HuH-7.5 (cell line): Measurements from ENCODE around the gene POC1A.

ENCODE experiments used
- DNase-seq: peaks from one replicate; pipeline ENCODE4 v3.0.0; 2011; ENCODE audit warnings: low spot score

The POC1A gene

DNA sequence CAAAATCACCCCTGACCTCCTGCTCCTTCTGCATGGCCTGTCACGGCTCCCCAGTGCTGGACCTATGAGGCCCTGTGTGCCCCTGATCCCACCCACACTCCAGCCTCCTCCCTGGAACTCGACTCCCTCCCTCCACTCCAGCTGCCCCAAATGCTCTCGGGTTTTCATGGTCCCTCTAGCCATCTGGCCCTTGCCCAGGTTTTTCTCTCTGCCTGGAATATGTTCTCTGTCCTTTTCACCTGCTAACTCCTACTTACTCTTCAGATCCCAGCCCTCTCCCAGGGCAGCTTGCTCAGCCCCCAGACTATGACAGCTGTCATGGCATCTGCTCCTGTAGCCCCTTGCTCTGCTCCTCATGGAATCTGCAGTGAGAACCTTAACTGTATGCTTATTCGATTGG lies 128.2 kb downstream of the POC1A start:
- DNase-seq: no peak

DNA sequence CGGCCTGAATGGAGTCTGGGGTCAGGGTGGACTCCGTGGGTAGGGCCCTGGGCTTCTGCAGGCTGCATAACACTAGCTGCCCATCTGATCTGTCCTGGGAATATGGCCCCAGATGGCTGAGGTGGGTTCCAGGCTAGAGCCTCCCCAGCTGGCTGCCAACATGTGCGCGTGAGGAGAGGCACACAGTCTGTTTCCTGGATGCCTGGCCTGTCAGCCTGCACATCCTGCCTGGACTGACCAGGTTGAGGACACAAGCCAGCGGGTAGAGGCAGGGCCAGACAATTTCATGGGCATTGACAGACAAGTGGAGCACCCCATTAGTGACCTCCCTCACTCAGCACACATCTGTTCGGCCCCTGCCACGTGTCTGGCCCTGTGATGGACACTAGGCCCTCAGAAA lies 128.8 kb downstream of the POC1A start:
- DNase-seq: no peak
